ENCODE measurements around the gene TFDP1. TPM values are rescaled to one million over a fixed set of nuclear protein-coding genes. Genes with fewer than 3 reads are reported as not detected.

TFDP1 gene
- total RNA-seq, 6 experiments from 2014 or later, result 121 to 155 (median 150) TPM

- Mint-ChIP-seq H3K27me3 (ENCODE audit: insufficient read depth) (no peaks in the 10 kb centered on the region; the same call in 1 of the 2 replicates), H3K9me3 (peaks cover 15% of the 10 kb centered on the region), H3K36me3 (ENCODE audit: low read depth) (peaks cover 36% of the 10 kb centered on the region), H3K4me1 (ENCODE audit: low read depth) (peaks cover 49% of the 10 kb centered on the region), H3K27ac (no peak overlapping the region), H3K4me3 (no peak overlapping the region)
- no peak for TF ChIP-seq CTCF (IDR thresholded peaks at IDR 0.05)
- DNase-seq, result no peak
These were observed 40.3 kb upstream of the TFDP1 start for GRCh38 chr13:113544071-113544891.

- Mint-ChIP-seq H3K4me3 (no peak overlapping the region), H3K27ac (peak overlapping the region; percentile 81), H3K27me3 (ENCODE audit: insufficient read depth) (no peaks in the 10 kb centered on the region; the same call in 1 of the 2 replicates), H3K9me3 (peaks cover 15% of the 10 kb centered on the region), H3K4me1 (ENCODE audit: low read depth) (peaks cover 50% of the 10 kb centered on the region), H3K36me3 (ENCODE audit: low read depth) (peaks cover 33% of the 10 kb centered on the region)
- TF ChIP-seq CTCF (IDR thresholded peaks at IDR 0.05), result no peak
- DNase-seq, result no peak
These were observed 39.7 kb upstream of the TFDP1 start for GRCh38 chr13:113544896-113545295.

- no peak for TF ChIP-seq CTCF (IDR thresholded peaks at IDR 0.05)
- Mint-ChIP-seq H3K27ac (peak overlapping the region; percentile 81), H3K27me3 (ENCODE audit: insufficient read depth) (no peaks in the 10 kb centered on the region; the same call in 1 of the 2 replicates), H3K4me3 (peak overlapping the region; percentile 50), H3K36me3 (ENCODE audit: low read depth) (peaks cover 27% of the 10 kb centered on the region), H3K9me3 (peaks cover 13% of the 10 kb centered on the region), H3K4me1 (ENCODE audit: low read depth) (peaks cover 50% of the 10 kb centered on the region)
- DNase-seq, result peak; percentile 54
These were observed 39.1 kb upstream of the TFDP1 start for GRCh38 chr13:113545455-113545930.

GRCh38 chr13:113545931-113546516 is 38.5 kb upstream of the TFDP1 start:
- Mint-ChIP-seq H3K27me3 (ENCODE audit: insufficient read depth) (no peaks in the 10 kb centered on the region; the same call in 1 of the 2 replicates), H3K9me3 (peaks cover 8% of the 10 kb centered on the region), H3K27ac (peak overlapping the region; percentile 81), H3K4me3 (no peak overlapping the region; the same call in 1 of the 2 replicates), H3K4me1 (ENCODE audit: low read depth) (peaks cover 50% of the 10 kb centered on the region), H3K36me3 (ENCODE audit: low read depth) (peaks cover 22% of the 10 kb centered on the region)
- TF ChIP-seq CTCF (IDR thresholded peaks at IDR 0.05), result no peak
- no peak for DNase-seq

GRCh38 chr13:113546571-113547237 is 37.8 kb upstream of the TFDP1 start:
- peak overlapping the region; percentile 58 for H3K4me3 Mint-ChIP-seq
- peaks cover 24% of the 10 kb centered on the region for H3K36me3 Mint-ChIP-seq (ENCODE audit: low read depth)
- peaks cover 1% of the 10 kb centered on the region; the same call in 1 of the 2 replicates for H3K27me3 Mint-ChIP-seq (ENCODE audit: insufficient read depth)
- H3K9me3 Mint-ChIP-seq, result 0 out of 2 replicates have a peak, but pooled peaks cover 3% of the 10 kb centered on the region
- H3K27ac Mint-ChIP-seq, result peak overlapping the region; percentile 81
- H3K4me1 Mint-ChIP-seq (ENCODE audit: low read depth), result peaks cover 50% of the 10 kb centered on the region
- no peak for DNase-seq
- TF ChIP-seq CTCF (IDR thresholded peaks at IDR 0.05), result no peak
